Measurements from ENCODE around the gene CYP2F1.

The CYP2F1 gene, protein sequence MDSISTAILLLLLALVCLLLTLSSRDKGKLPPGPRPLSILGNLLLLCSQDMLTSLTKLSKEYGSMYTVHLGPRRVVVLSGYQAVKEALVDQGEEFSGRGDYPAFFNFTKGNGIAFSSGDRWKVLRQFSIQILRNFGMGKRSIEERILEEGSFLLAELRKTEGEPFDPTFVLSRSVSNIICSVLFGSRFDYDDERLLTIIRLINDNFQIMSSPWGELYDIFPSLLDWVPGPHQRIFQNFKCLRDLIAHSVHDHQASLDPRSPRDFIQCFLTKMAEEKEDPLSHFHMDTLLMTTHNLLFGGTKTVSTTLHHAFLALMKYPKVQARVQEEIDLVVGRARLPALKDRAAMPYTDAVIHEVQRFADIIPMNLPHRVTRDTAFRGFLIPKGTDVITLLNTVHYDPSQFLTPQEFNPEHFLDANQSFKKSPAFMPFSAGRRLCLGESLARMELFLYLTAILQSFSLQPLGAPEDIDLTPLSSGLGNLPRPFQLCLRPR

DNA sequence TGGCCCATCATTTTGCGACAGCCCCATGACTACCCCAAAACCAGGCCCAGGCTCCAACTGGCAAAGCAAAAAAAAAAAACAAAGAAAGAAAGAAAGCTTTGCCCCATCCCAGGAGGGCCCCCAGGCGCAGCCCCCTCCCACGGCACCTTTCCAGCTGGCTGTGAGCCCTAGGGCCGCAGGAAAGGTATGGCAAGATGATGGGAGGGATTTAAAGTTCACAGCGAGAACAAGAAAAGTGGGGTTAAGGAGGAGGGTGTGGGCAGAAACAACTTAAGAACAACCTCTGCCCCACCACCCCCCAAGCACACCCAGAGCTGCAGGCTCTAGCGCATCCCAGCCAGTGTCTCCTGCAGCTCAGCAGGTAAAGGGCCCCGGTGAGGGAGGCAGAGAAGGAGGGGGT, at the start of gene CYP2F1:
CYP2F1 (plus strand) TSS at position 301 of the 400 bp plus-strand sequence. CDS start 1,757 bp downstream, outside the sequence.
- H3K27ac ChIP-seq (ENCODE audit: low read depth, low read length): no peak within 1 kb of the TSS
- H3K4me1 ChIP-seq (ENCODE audit: control insufficient read depth, insufficient read depth, low read length): no peaks in the 10 kb centered on the region

DNA sequence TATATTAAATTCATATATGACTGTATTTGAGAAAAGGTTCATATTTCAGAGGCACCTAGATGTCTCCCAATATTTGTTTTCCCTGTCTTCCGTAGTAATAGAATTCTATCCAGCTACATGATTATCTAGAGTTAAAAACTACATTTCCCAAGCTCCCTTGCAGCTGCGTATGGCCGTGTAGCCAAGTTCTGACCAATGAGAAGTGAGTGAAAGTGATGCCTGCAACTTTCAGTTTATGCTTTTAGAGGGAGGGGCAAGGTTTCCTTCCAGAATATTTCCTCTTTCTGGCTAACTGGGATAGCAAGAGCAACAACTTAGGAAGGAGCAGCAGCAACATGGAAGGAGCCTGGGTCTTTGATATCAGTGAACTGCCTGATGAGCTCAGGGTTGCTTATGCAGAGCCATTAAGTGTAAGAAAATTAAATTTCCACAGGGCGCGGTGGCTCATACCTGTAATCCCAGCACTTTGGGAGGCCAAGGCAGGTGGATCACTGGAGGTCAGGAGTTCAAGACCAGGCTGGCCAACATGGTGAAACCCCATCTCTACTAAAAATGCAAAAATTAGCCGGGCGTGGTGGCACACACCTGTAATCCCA, 49.2 kb upstream of the CYP2F1 start:
- Histone ChIP-seq H3K9me3 (ENCODE audit: control insufficient read depth, insufficient read depth, low read depth, low read length) (no peaks in the 10 kb centered on the region), H3K27me3 (ENCODE audit: control insufficient read depth, insufficient read depth, low read length) (peaks cover 7% of the 10 kb centered on the region; the same call in 1 of the 2 replicates), H3K4me3 (ENCODE audit: low read depth, low read length) (no peak overlapping the region), H3K27ac (ENCODE audit: low read depth, low read length) (no peak overlapping the region), H3K9ac (ENCODE audit: low read length) (no peak overlapping the region), H3K36me3 (ENCODE audit: control insufficient read depth, insufficient read depth, low read length) (no peaks in the 10 kb centered on the region), H3K4me1 (ENCODE audit: control insufficient read depth, insufficient read depth, low read length) (no peaks in the 10 kb centered on the region)

More for the DNA sequence above, at the start of gene CYP2F1:
- peaks cover 36% of the 10 kb centered on the region for H3K9me3 ChIP-seq (ENCODE audit: control insufficient read depth, insufficient read depth, low read depth, low read length)
- 0 out of 2 replicates have a peak, but pooled peaks cover 6% of the 10 kb centered on the region for H3K27me3 ChIP-seq (ENCODE audit: control insufficient read depth, insufficient read depth, low read length)
- H3K4me3 ChIP-seq (ENCODE audit: low read depth, low read length): no peak within 1 kb of the TSS
- no peak within 1 kb of the TSS for H3K9ac ChIP-seq (ENCODE audit: low read length)
- H3K36me3 ChIP-seq (ENCODE audit: control insufficient read depth, insufficient read depth, low read length): no peaks in the 10 kb centered on the region

DNA sequence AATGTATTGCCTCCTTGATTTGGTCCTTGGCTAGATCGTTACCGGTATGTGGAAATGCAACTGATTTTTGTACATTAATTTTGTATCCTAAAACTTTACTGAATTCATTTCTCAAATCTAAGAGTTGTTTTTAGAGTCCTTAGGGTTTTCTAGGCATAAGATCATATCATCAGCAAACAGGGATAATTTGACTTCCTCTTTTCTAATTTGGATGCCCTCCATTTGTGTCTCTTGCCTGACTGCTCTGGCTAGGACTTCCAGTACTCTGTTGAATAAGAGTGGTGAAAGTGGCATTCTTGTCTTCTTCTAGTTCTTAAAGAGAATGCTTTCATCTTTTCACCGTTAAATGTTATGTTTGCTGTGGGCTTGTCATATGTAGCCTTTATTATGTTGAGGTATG, 37.9 kb upstream of the CYP2F1 start:
- Histone ChIP-seq H3K4me3 (ENCODE audit: low read depth, low read length) (no peak overlapping the region), H3K4me1 (ENCODE audit: control insufficient read depth, insufficient read depth, low read length) (no peaks in the 10 kb centered on the region), H3K9ac (ENCODE audit: low read length) (no peak overlapping the region), H3K9me3 (ENCODE audit: control insufficient read depth, insufficient read depth, low read depth, low read length) (0 out of 2 replicates have a peak, but pooled peaks cover 3% of the 10 kb centered on the region), H3K27me3 (ENCODE audit: control insufficient read depth, insufficient read depth, low read length) (peaks cover 4% of the 10 kb centered on the region; the same call in 1 of the 2 replicates), H3K36me3 (ENCODE audit: control insufficient read depth, insufficient read depth, low read length) (no peaks in the 10 kb centered on the region), H3K27ac (ENCODE audit: low read depth, low read length) (no peak overlapping the region)

DNA sequence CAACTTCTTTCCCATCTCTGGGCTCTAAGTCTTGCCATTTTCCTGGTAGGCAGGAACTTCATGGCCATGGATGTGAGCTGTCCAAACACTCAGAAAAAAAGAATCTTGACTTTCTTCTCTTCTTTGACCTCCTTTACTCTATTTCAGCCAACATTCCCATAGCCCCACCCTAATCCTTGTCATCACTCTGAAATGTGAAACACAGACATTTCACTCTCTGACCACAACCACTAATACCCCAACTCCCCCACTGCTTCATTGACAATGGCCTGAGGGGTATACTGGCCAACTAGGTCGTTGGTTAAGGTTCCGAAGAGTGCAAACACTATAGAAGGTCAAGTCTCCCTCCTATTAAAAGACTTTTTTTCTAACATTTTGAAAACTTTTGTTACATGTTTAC, 30.7 kb upstream of the CYP2F1 start:
- H3K4me3 ChIP-seq (ENCODE audit: low read depth, low read length): no peak overlapping the region
- H3K36me3 ChIP-seq (ENCODE audit: control insufficient read depth, insufficient read depth, low read length): no peaks in the 10 kb centered on the region
- no peaks in the 10 kb centered on the region for H3K4me1 ChIP-seq (ENCODE audit: control insufficient read depth, insufficient read depth, low read length)
- H3K9ac ChIP-seq (ENCODE audit: low read length): no peak overlapping the region
- no peak overlapping the region for H3K27ac ChIP-seq (ENCODE audit: low read depth, low read length)
- H3K9me3 ChIP-seq (ENCODE audit: control insufficient read depth, insufficient read depth, low read depth, low read length): 0 out of 2 replicates have a peak, but pooled peaks cover 3% of the 10 kb centered on the region
- peaks cover 28% of the 10 kb centered on the region for H3K27me3 ChIP-seq (ENCODE audit: control insufficient read depth, insufficient read depth, low read length)

DNA sequence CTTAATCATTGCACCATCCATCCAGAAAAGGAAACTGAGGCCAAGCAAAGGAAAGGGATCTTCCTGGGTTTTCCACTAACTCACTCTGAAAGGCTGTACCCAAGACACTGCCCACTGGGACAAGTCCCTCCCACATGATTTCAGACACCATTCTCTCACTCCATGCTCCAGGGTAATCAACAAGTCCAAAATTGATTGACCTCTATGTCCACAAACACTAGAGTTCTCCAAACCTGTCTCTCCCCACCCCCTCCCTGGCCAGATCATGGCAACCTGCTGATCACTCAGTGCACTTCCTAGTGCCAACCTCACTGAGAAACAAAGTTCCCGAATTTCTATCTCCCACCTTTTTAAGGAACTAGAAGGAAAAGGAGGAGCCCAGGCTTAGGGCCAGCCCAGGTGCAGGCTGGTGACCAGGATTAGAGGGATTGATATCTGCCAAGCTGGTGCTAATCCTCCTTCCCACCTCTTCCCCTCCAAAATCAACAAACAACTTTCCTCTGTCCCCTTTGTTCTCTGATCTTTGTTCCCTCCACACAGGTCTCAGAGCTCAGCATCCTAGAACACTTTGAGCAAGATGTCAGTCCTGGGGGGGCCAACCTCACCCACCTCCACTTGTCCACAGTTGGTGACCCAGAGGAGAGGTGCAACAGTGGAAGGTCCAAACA, 28.4 kb upstream of the CYP2F1 start:
- 0 out of 2 replicates have a peak, but pooled peaks cover 4% of the 10 kb centered on the region for H3K4me1 ChIP-seq (ENCODE audit: control insufficient read depth, insufficient read depth, low read length)
- H3K27me3 ChIP-seq (ENCODE audit: control insufficient read depth, insufficient read depth, low read length): peaks cover 52% of the 10 kb centered on the region
- no peak overlapping the region for H3K27ac ChIP-seq (ENCODE audit: low read depth, low read length)
- H3K9me3 ChIP-seq (ENCODE audit: control insufficient read depth, insufficient read depth, low read depth, low read length): no peaks in the 10 kb centered on the region
- no peak overlapping the region for H3K9ac ChIP-seq (ENCODE audit: low read length)
- H3K4me3 ChIP-seq (ENCODE audit: low read depth, low read length): no peak overlapping the region
- no peaks in the 10 kb centered on the region for H3K36me3 ChIP-seq (ENCODE audit: control insufficient read depth, insufficient read depth, low read length)

DNA sequence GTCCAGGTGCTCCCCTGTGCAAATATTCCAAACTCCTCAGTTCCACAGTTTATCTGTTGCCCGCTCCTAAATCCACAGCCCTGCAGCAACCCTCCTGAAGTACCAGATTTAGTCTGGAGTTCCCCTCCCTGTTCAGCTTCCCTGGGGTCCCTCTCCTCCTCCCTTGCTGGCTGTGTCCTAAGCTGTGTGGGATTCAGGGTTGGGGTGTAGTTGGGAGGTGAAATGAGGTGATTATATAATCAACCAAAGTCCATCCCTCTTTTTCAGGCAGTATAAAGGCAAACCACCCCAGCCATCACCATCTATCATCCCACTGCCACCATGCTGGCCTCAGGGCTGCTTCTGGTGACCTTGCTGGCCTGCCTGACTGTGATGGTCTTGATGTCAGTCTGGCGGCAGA, 26.1 kb upstream of the CYP2F1 start, which contains the start of gene CYP2A13:
CYP2A13 (plus strand) TSS at position 301 of the 400 bp plus-strand sequence; CDS start at position 322, 21 bp downstream.
- Histone ChIP-seq H3K4me1 (ENCODE audit: control insufficient read depth, insufficient read depth, low read length) (0 out of 2 replicates have a peak, but pooled peaks cover 4% of the 10 kb centered on the region), H3K36me3 (ENCODE audit: control insufficient read depth, insufficient read depth, low read length) (no peaks in the 10 kb centered on the region)

DNA sequence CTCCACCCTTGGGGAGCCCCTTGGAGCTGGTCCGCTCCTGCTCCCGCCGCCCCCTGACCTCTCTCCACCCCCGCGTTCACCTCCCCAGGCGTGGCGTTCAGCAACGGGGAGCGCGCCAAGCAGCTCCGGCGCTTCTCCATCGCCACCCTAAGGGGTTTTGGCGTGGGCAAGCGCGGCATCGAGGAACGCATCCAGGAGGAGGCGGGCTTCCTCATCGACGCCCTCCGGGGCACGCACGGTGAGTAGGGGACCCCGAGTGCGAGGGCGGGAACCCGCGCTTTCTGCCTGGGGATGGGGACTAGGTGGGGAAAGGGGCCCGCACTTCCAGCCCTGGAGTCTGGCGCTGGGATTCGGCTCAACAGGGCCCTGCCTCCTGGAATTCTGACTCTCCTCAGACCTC, 24.3 kb upstream of the CYP2F1 start:
- no peak overlapping the region for H3K27ac ChIP-seq (ENCODE audit: low read depth, low read length)
- H3K36me3 ChIP-seq (ENCODE audit: control insufficient read depth, insufficient read depth, low read length): no peaks in the 10 kb centered on the region
- 0 out of 2 replicates have a peak, but pooled peaks cover 4% of the 10 kb centered on the region for H3K4me1 ChIP-seq (ENCODE audit: control insufficient read depth, insufficient read depth, low read length)
- H3K4me3 ChIP-seq (ENCODE audit: low read depth, low read length): peak overlapping the region; percentile 61
- H3K9me3 ChIP-seq (ENCODE audit: control insufficient read depth, insufficient read depth, low read depth, low read length): no peaks in the 10 kb centered on the region
- peaks cover 81% of the 10 kb centered on the region for H3K27me3 ChIP-seq (ENCODE audit: control insufficient read depth, insufficient read depth, low read length)
- no peak overlapping the region for H3K9ac ChIP-seq (ENCODE audit: low read length)

More for the DNA sequence above, 26.1 kb upstream of the CYP2F1 start, which contains the start of gene CYP2A13:
- Histone ChIP-seq H3K9ac (ENCODE audit: low read length) (no peak within 1 kb of the TSS), H3K4me3 (ENCODE audit: low read depth, low read length) (0 out of 2 replicates have a peak within 1 kb of the TSS, but pooled peaks have one; percentile 61), H3K9me3 (ENCODE audit: control insufficient read depth, insufficient read depth, low read depth, low read length) (no peaks in the 10 kb centered on the region), H3K27me3 (ENCODE audit: control insufficient read depth, insufficient read depth, low read length) (peaks cover 72% of the 10 kb centered on the region), H3K27ac (ENCODE audit: low read depth, low read length) (no peak within 1 kb of the TSS)

DNA sequence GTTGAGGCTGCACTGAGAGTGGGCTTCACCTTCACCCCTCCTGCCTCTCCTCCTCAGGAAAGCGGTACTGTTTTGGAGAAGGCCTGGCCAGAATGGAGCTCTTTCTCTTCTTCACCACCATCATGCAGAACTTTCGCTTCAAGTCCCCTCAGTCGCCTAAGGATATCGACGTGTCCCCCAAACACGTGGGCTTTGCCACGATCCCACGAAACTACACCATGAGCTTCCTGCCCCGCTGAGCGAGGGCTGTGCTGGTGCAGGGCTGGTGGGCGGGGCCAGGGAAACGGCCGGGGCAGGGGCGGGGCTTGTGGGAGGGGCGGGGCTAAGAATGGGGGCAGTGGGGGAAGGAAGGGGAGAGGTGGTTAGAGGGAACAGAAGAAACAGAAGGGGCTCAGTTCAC, 18.5 kb upstream of the CYP2F1 start:
- H3K9ac ChIP-seq (ENCODE audit: low read length): no peak overlapping the region
- no peaks in the 10 kb centered on the region for H3K36me3 ChIP-seq (ENCODE audit: control insufficient read depth, insufficient read depth, low read length)
- no peak overlapping the region for H3K4me3 ChIP-seq (ENCODE audit: low read depth, low read length)
- H3K4me1 ChIP-seq (ENCODE audit: control insufficient read depth, insufficient read depth, low read length): no peaks in the 10 kb centered on the region; the same call in 1 of the 2 replicates
- peaks cover 22% of the 10 kb centered on the region for H3K9me3 ChIP-seq (ENCODE audit: control insufficient read depth, insufficient read depth, low read depth, low read length)
- H3K27me3 ChIP-seq (ENCODE audit: control insufficient read depth, insufficient read depth, low read length): peaks cover 31% of the 10 kb centered on the region
- no peak overlapping the region for H3K27ac ChIP-seq (ENCODE audit: low read depth, low read length)

DNA sequence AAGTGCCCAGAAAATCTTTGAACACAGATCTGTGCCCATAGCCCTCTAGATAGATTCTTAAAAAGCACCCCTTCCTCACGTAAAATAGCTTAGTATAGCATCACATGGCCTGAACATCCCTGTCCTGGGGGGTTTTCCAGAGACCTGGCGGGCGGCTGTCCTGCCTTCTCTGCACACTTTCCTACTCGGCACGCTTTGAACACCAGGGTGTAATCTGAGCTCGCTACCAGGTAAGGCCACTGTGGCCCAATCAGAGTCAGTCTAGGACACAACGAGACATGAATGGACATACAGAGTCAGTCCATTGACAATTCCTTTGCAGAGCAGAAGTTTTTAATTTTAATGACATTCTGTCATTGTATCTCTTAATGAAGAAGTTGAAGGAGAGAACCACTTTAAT, 17.9 kb upstream of the CYP2F1 start:
- H3K9me3 ChIP-seq (ENCODE audit: control insufficient read depth, insufficient read depth, low read depth, low read length): peaks cover 22% of the 10 kb centered on the region
- H3K4me3 ChIP-seq (ENCODE audit: low read depth, low read length): no peak overlapping the region
- H3K4me1 ChIP-seq (ENCODE audit: control insufficient read depth, insufficient read depth, low read length): no peaks in the 10 kb centered on the region; the same call in 1 of the 2 replicates
- no peaks in the 10 kb centered on the region for H3K36me3 ChIP-seq (ENCODE audit: control insufficient read depth, insufficient read depth, low read length)
- H3K27ac ChIP-seq (ENCODE audit: low read depth, low read length): no peak overlapping the region
- no peak overlapping the region for H3K9ac ChIP-seq (ENCODE audit: low read length)
- peaks cover 25% of the 10 kb centered on the region for H3K27me3 ChIP-seq (ENCODE audit: control insufficient read depth, insufficient read depth, low read length)

DNA sequence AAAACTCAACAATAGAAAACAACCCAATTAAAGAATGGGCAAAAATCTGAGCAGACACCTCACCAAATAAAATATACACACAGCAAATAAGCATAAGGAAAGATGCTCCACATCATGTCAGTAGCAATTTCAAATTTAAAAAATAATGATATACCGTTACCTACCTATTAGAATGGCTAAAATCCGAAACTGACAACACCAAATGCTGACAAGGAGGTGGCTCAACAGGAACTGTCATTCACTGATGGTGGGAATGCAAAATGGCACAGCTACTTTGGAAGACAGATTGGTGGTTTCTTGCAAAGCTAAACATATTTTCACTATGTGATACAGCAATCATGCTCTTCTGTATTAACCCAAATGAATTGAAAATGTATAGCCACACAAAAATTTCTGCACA, 16.9 kb upstream of the CYP2F1 start:
- peaks cover 17% of the 10 kb centered on the region for H3K27me3 ChIP-seq (ENCODE audit: control insufficient read depth, insufficient read depth, low read length)
- no peaks in the 10 kb centered on the region; the same call in 1 of the 2 replicates for H3K4me1 ChIP-seq (ENCODE audit: control insufficient read depth, insufficient read depth, low read length)
- no peak overlapping the region for H3K4me3 ChIP-seq (ENCODE audit: low read depth, low read length)

More for the DNA sequence above, 16.9 kb upstream of the CYP2F1 start:
- Histone ChIP-seq H3K9me3 (ENCODE audit: control insufficient read depth, insufficient read depth, low read depth, low read length) (peaks cover 22% of the 10 kb centered on the region), H3K36me3 (ENCODE audit: control insufficient read depth, insufficient read depth, low read length) (no peaks in the 10 kb centered on the region), H3K9ac (ENCODE audit: low read length) (no peak overlapping the region), H3K27ac (ENCODE audit: low read depth, low read length) (no peak overlapping the region)

All from HUES6 (cell line).